MCF 10A (cell line): Measurements from ENCODE around the gene EHMT1. TPM values are rescaled to one million over a fixed set of nuclear protein-coding genes. Genes with fewer than 3 reads are reported as not detected.

Source experiments
- BruUV-seq: library from RNA; stranded (reverse); fragments of 400-500 nt; replicated peaks from 2 replicates; lab custom pipeline; 2021; lab: Mats Ljungman, UMichigan
- CTCF ChIA-PET: fragments of 300-600 bp; sonication (Branson Sonifier 250); formaldehyde crosslinking; extraction: SDS; loops from one replicate; lab custom pipeline; 2021; ENCODE audit warnings: antibody characterized with exemption, inconsistent platforms; lab: Yijun Ruan, JAX
- POLR2A ChIA-PET: fragments of 300-600, 350-650 bp; sonication (Branson Sonifier 250); formaldehyde crosslinking; extraction: SDS; loops from one replicate; lab custom pipeline; 2020; ENCODE audit warnings: antibody characterized with exemption, inconsistent platforms; lab: Yijun Ruan, JAX
- DNase-seq: peaks from one replicate; pipeline ENCODE4 v3.0.0-alpha.2; 2018; ENCODE audit not compliant: unreplicated experiment
- H3K27ac Mint-ChIP-seq: one replicate; pipeline ENCODE4 v1.8.0; 2022; ENCODE audit warnings: mild to moderate bottlenecking, low read depth, mixed read lengths; ENCODE audit not compliant: unreplicated experiment
- H3K27me3 Mint-ChIP-seq: one replicate; pipeline ENCODE4 v1.8.0; 2022; ENCODE audit warnings: mixed read lengths; ENCODE audit not compliant: insufficient read depth, unreplicated experiment
- H3K36me3 Mint-ChIP-seq: one replicate; pipeline ENCODE4 v1.8.0; 2022; ENCODE audit warnings: mild to moderate bottlenecking, moderate library complexity, mixed read lengths; ENCODE audit not compliant: insufficient read depth, unreplicated experiment
- H3K4me1 Mint-ChIP-seq: one replicate; pipeline ENCODE4 v1.8.0; 2022; ENCODE audit warnings: mixed read lengths; ENCODE audit not compliant: insufficient read depth, unreplicated experiment
- H3K4me3 Mint-ChIP-seq: one replicate; pipeline ENCODE4 v1.8.0; 2022; ENCODE audit warnings: mild to moderate bottlenecking, moderate library complexity, mixed read lengths; ENCODE audit not compliant: unreplicated experiment
- H3K9me3 Mint-ChIP-seq: one replicate; pipeline ENCODE4 v1.8.0; 2022; ENCODE audit warnings: mixed read lengths; ENCODE audit not compliant: unreplicated experiment
- intact Hi-C: fragments of 100-400 bp; cut with micrococcal nuclease; formaldehyde crosslinking; loops from 2 replicates; pipeline ENCODE4 v1.14.1; 2022
- total RNA-seq: library from RNA; stranded (reverse); gene quantifications from 2 replicates; pipeline ENCODE4 v1.2.3, GENCODE V29; 2022
- TF ChIP-seq, protein P1 (sequence below): fragments of 200-600 bp; IDR thresholded peaks from one replicate; pipeline ENCODE4 v1.8.0; 2022; ENCODE audit warnings: antibody characterized with exemption, mild to moderate bottlenecking; ENCODE audit not compliant: unreplicated experiment

The EHMT1 gene
- total RNA-seq, 1 experiment from 2014 or later = 79.7 TPM

DNA sequence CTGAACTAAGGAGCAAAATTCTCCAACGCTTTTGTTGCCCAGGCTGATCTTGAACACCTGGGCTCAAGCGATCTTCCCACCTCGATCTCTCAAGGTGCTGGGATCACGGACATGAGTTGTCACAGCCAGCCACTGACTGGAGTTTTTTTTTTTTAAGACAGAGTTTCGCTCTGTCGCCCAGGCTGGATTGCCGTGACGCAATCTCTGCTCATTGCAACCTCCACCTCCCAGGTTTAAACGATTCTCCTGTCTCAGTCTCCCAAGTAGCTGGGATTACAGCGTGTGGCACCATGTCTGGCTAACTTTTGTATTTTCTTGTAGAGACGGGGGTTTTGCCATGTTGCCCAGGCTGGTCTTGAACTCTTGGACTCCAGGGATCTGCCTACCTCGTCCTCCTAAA lies 58.2 kb downstream of the EHMT1 start:
- no peak overlapping the region for H3K27ac Mint-ChIP-seq
- TF ChIP-seq, protein P1, sequence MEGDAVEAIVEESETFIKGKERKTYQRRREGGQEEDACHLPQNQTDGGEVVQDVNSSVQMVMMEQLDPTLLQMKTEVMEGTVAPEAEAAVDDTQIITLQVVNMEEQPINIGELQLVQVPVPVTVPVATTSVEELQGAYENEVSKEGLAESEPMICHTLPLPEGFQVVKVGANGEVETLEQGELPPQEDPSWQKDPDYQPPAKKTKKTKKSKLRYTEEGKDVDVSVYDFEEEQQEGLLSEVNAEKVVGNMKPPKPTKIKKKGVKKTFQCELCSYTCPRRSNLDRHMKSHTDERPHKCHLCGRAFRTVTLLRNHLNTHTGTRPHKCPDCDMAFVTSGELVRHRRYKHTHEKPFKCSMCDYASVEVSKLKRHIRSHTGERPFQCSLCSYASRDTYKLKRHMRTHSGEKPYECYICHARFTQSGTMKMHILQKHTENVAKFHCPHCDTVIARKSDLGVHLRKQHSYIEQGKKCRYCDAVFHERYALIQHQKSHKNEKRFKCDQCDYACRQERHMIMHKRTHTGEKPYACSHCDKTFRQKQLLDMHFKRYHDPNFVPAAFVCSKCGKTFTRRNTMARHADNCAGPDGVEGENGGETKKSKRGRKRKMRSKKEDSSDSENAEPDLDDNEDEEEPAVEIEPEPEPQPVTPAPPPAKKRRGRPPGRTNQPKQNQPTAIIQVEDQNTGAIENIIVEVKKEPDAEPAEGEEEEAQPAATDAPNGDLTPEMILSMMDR = no peak
- no peak for DNase-seq
- H3K4me1 Mint-ChIP-seq = no peaks in the 10 kb centered on the region
- intact Hi-C loops = no loop called here
- no peaks in the 10 kb centered on the region for H3K27me3 Mint-ChIP-seq
- no TSS peak for BruUV-seq
- ChIA-PET POLR2A (no interaction called here), CTCF (no interaction called here)
- H3K9me3 Mint-ChIP-seq = no peaks in the 10 kb centered on the region
- no peak overlapping the region for H3K4me3 Mint-ChIP-seq
- peaks cover 53% of the 10 kb centered on the region for H3K36me3 Mint-ChIP-seq

DNA sequence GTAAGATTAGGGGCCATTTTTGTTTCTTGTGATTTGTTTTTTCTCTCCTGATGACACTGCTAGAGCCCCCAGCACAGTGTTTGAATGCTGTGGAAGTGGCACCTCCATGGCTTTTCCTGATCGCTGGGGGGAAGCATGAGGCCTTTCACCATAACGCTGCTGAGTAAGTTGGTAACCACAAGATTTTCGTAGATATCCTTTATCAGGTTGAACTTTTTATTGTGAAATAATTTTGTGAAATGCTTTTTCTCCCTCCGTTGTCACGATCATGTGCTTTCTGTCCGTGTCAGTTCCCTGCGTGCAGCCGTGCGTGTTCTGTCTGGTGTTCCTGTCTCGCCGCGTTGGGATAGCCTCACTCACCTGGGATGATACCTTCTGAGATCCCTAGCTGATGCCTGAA lies 59.4 kb downstream of the EHMT1 start:
- no TSS peak for BruUV-seq
- Mint-ChIP-seq H3K27ac (no peak overlapping the region), H3K9me3 (no peaks in the 10 kb centered on the region), H3K4me1 (no peaks in the 10 kb centered on the region), H3K36me3 (peaks cover 62% of the 10 kb centered on the region), H3K27me3 (no peaks in the 10 kb centered on the region), H3K4me3 (no peak overlapping the region)
- TF ChIP-seq, protein P1 = no peak
- ChIA-PET CTCF (no interaction called here), POLR2A (no interaction called here)
- intact Hi-C loops = no loop called here
- DNase-seq = no peak

DNA sequence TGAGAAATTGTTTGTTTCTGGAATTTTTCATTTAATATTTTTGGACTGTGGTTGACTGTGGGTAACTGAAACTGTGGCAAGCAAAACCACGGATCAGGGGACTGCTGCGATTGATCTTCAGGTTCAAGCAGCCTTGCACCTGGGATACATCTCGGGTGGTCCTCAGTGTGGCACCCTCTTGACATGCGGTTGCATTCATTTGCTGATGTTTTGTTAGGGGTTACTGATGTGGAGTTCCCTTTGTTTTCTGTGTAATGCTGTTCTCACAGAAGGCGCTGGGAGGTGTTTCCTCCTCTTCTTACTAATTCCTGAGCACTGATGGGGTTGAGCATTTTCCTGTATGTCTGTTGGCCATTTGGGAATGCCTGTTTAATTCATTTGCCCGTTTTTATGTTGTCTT lies 60.4 kb downstream of the EHMT1 start:
- intact Hi-C loops = no loop called here
- H3K36me3 Mint-ChIP-seq = peaks cover 57% of the 10 kb centered on the region
- H3K4me3 Mint-ChIP-seq = no peak overlapping the region
- no peaks in the 10 kb centered on the region for H3K27me3 Mint-ChIP-seq
- H3K27ac Mint-ChIP-seq = no peak overlapping the region
- CTCF ChIA-PET = no interaction called here
- DNase-seq = no peak
- POLR2A ChIA-PET = interaction anchor here (0.6 kb wide), 1 partner anchor 29 kb away, joined by 3 read pairs; no protein-coding TSS in a partner anchor
- H3K9me3 Mint-ChIP-seq = no peaks in the 10 kb centered on the region
- H3K4me1 Mint-ChIP-seq = no peaks in the 10 kb centered on the region
- TF ChIP-seq, protein P1 = no peak
- BruUV-seq = no TSS peak

DNA sequence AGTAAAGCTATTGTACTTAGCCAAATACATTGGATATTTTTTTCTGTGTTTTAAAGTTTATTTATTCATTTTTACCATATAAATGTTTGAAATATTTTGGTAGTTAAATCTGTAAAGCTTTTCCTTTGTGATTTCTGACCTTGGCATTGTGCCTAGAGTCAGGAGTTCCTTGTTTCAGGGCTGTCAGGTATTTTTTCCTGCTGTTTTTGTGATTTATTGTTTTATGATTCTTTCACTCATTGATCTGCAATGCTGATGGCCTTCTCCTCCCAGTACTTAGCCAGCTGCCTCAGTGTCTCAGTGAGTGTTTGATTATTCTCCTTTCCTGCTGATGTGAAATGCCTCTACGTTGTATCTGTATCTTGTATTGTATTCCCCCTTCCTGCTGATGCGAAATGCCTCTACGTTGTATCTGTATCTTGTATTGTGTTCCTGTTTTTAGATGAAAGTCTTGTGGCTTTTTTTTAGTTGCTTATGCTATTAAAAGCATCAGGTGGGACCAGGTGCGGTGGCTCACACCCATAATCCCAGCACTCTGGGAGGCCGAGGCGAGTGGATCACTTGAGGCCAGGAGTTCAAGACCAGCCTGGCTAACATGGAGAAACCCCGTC lies 61.0 kb downstream of the EHMT1 start:
- Mint-ChIP-seq H3K4me3 (no peak overlapping the region), H3K27me3 (no peaks in the 10 kb centered on the region), H3K9me3 (no peaks in the 10 kb centered on the region), H3K36me3 (peaks cover 57% of the 10 kb centered on the region), H3K27ac (no peak overlapping the region), H3K4me1 (peaks cover under 1% of the 10 kb centered on the region)
- intact Hi-C loops = no loop called here
- DNase-seq = no peak
- BruUV-seq = no TSS peak
- POLR2A ChIA-PET = interaction anchor here (0.6 kb wide), 1 partner anchor 28 kb away, joined by 3 read pairs; no protein-coding TSS in a partner anchor
- TF ChIP-seq, protein P1 = no peak
- CTCF ChIA-PET = no interaction called here
